HG03469 (cell line): ENCODE measurements around the gene FBXW12.
"Not testable (repeated sequence)": the region's sequence is repeated elsewhere in the genome, so short reads cannot be mapped to it uniquely, and the experiment has no call there.

Experiments used
- ATAC-seq: cut with Tn5 transposase; IDR thresholded peaks from one replicate; pipeline ENCODE4 v1.9.1; 2021; ENCODE audit warnings: mild to moderate bottlenecking, moderate library complexity, moderate number of reproducible peaks; ENCODE audit not compliant: unreplicated experiment

The FBXW12 gene

DNA sequence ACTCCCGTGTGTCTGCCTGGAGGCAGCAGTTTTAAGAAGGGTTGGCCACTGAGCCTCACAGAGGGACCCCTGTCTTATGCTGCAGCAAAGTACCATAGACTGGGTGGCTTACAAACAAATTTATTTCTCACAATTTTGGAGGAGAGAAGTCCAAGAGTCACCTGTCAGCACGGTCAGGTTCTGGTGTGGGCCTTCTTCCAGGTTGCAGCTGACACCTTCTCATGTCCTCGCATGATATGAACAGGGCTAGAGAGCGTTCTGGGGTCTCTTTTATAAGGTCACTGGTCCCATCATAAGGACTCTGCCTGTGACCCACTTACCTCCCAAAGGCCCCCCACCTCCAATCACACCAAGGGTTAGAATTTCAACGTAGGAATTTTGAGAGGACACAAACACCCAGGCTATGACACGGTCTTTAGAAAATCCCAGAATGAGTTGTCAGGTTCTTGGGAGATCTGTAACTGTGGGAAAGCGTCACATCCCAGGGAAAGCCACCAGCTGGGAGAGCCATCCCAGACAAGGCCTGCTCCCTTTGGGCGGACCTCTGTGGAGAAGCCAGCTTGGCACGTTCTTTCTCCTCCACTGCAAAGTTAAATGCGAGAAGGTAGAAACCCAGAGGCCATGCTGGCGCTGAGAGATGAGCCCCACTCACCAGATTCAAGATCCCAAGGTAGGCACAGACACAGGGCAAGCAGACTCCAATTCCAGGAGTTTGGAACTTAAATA, at the start of gene FBXW12:
TSS of gene FBXW12 (plus strand) at position 569 of the 726 bp plus-strand sequence. CDS start 549 bp downstream, outside the sequence.
- ATAC-seq: no peak

GRCh38 chr3:48331706-48332435, 40.1 kb upstream of the FBXW12 start:
- ATAC-seq: not testable (repeated sequence)

DNA sequence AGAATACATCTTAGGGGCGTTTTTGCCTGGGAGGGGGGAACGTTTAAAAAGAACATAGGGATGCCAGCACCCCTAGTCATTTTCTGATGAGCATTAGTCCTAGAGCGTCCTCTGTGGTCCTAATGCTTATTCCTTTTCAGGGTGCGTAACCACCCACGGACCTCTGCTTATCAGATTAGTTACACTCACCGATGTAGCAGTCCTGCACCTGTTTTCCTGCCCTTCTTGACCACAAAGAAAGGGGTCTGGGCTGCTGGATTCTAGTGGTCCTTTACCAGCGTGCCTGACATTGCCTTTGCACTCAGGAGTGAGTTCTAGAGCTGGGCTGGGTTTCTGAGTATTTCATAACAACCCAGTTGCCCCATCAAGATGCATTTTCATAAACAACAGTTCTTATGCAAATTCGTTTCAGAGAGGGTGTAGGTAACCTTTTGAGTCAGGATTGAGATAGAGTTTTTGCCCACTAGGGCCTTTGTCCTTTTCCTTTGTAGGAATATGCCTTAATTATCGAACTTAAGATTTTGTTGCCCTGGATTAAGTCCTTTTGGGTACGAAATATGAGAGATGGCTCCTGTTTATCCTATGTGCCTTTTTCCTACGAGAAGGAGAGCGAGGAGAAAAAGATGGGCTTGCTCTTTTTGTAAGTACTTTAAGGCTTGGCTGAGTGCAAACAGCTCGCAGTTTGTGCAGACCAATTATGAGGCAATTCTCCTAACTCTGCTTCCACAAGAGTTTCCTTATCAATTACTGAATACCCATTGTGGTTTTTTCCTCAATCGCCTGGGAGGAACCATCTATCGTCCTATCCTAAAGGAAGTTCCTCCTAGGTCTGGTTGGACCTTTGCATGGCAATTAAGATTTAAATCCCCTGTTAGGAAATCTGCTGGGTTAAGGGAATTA, 38.4 kb upstream of the FBXW12 start, which contains the start of gene SPINK8:
TSS of gene SPINK8 (minus strand) at position 316 of the 900 bp plus-strand sequence. CDS start 5,320 bp downstream, outside the sequence.
- not testable (repeated sequence) for ATAC-seq

- no peak for ATAC-seq
These were observed 37.4 kb upstream of the FBXW12 start for GRCh38 chr3:48334605-48335004.

DNA sequence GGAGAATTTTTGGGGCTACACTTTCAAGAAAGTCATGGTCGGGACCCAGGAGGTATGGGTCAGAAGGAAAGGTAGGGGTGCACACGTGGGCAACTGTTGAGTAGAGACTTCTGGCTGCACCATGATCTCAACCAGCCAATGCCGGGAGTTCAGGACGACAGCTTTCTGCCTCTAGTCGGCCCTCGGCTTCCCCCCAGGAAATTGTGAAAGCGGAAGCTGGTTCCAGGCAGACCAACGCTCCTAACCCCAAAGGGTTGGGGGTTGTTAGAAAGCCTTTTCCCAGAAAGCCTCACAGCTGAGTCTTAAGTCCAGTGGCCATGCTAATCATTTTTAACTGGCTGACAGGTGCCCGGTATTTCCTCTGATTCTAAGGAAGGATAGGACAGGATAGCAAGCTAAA, 36.7 kb upstream of the FBXW12 start:
- ATAC-seq: not testable (repeated sequence)

GRCh38 chr3:48337536-48337935, 34.5 kb upstream of the FBXW12 start:
- not testable (repeated sequence) for ATAC-seq

- no peak for ATAC-seq
These were observed 33.4 kb upstream of the FBXW12 start for GRCh38 chr3:48338635-48339034.

DNA sequence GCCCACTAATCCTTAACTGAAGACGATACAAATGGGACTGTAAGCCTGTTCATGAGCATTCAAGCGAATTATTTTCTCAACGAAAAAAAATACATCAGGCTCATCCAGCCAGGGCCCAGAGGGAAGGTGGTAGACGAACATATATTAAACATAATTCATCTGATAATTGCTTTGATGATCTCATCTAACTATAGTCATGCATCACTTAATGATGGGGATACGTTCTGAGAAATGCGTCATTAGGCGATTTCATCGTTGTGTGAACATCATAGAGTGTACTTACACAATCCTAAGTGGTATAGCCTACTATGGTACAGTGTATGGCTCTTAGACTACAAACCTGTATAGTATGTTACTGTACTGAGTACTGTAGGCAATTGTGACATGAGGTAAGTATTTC, 28.6 kb upstream of the FBXW12 start:
- ATAC-seq: no peak

- no peak for ATAC-seq
These were observed 27.0 kb upstream of the FBXW12 start for GRCh38 chr3:48344867-48345507.

- ATAC-seq: no peak
These were observed 26.0 kb upstream of the FBXW12 start for GRCh38 chr3:48345946-48346572.

GRCh38 chr3:48347500-48347899, 24.5 kb upstream of the FBXW12 start:
- no peak for ATAC-seq

DNA sequence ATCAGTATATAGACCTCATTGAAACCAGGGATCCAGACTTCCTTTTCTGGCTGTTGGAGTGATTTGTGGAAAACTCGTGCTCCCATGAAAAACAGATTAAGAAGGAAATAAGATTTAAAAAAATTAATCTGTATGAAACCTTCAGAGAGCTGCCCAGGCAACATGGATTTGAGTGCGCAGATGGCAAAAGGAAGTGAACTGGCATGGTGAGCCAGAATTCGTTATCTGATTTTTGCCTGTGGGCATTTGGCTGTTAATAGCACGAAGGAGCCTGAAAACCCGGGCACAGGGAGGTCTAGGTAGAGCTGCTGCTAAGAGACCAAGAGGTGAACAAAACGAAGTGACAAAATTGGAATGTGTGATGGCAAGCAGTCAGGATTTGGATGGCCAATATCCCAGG, 19.5 kb upstream of the FBXW12 start:
- no peak for ATAC-seq

DNA sequence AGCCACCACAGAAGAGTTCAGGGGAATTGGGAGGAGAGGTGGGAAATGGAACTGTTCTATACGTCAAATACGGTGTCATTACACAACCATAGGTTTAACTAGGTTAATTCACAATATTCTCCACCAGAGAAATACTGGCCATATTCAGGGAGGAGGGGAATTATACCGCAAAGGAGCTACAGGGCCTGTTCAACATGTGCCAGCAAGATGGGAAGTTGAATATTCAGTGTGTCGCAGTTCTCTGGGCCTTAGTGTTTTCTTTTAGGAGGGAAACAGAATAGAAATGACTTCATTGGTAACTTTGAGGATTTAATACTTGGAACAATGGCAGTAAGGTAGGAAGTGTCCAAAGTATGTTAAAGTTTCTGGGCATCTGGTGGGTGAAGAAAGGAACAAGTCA, 18.0 kb upstream of the FBXW12 start:
- ATAC-seq: no peak

DNA sequence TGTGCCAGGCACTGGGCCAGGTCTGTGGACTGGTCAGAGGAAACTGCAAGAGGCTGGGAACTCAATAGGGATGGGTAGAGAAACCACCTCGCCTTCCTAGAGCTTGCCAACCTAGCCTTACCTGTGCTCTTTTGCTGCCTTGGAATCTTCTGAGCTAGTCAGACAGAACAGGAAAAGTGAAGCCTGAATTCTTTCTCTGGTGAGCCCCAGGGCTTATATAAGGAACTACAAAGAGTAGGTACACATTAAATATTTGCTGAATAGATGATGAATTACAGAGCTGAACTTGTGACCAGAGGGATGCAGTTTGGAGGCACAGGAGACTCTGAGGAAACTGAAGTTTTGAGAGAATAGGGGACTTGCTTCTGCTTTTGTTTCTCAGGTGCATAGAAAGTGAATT, 15.6 kb upstream of the FBXW12 start:
- ATAC-seq: no peak

DNA sequence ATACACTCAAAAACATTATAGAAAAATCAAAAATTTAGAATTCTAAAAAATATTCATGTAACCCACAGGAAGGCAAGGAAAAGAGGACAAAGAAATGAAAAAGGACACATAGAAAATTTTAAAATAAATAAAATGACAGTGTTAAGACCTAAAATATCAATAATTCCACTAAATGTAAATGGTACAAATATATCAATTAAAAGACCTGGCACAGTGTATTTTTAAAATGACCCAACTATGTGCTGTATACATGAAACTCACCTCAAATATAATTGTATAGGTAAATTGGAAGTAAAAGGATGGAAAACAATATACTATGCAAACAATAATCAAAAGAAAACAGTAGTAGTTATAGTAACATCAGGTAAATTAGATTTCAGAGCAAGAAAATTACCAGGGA, 10.1 kb upstream of the FBXW12 start:
- ATAC-seq: no peak

DNA sequence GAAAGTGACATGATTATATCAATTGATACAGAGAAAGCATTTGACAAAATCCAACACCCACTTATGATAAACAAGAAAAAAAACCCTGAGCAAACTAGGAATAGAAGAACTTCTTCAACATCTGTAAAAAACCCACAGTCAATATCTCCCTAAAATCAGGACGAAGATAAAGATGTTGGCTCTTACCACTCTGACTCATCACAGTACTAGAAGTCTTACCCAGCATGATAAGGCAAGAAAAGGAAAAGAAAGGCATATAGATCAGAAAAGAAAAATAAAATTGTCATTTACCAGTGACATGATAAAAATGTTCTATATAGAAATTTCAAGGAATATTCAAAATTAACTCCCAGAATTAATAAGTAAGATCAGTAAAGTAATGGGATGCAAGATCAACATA, 7.2 kb upstream of the FBXW12 start:
- ATAC-seq: no peak

DNA sequence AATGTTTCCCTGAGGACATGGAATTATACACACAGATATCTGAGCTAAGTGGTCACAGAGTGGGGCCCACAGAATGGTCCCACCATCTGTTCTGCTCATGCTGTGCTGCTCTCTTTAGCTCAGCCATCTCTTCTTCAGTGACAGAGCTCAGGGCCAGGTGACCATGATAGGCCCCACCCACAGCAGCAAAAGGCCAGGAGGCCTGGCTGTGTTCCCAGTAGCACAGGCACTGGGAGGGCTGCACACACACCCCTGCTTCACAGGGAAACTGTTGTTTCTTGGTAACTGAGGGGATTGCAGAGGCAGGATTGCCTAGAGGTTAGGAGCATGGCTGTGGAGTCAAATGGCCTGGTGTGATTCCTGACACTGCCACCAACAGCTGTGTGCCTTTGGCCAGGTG, 4.8 kb upstream of the FBXW12 start:
- no peak for ATAC-seq

GRCh38 chr3:48369693-48370332, 2.2 kb upstream of the FBXW12 start:
- no peak for ATAC-seq

- ATAC-seq: no peak
These were observed 1.7 kb upstream of the FBXW12 start for GRCh38 chr3:48370333-48370713.

- no peak for ATAC-seq
These were observed 355 bp downstream of the FBXW12 start for GRCh38 chr3:48372377-48372770.
